WI38 (cell line): ENCODE results near the gene NUBP1.
"Not testable (repeated sequence)": the region's sequence is repeated elsewhere in the genome, so short reads cannot be mapped to it uniquely, and the experiment has no call there.

ENCODE experiments used
- H3K4me3 ChIP-seq: 2 replicates; pipeline ENCODE4 v1.5.1; 2011; ENCODE audit warnings: low read depth, mild to moderate bottlenecking, control low read depth, low read length
- TF ChIP-seq, protein P1 (sequence below): IDR thresholded peaks from 2 replicates; pipeline ENCODE4 v1.5.1; 2012; ENCODE audit warnings: low read depth, mild to moderate bottlenecking, control low read depth, low read length

Gene NUBP1

DNA sequence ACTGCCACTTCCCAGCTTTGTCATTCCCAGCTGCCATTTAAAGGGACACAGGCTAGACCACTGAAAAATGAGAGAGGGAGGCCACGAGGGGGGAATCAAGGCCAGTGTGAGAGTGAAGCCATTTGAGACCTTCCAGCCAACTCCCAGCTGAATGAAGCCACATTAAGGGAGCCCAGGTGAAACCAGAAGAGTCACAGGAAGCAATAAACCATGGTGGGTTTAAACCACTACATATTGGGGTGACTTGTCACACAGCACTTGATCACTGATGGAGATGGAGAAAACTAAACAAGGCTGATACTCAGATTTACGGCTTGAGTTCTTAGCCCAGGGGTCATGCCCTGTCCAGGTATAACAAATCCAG, 2.8 kb upstream of the NUBP1 start:
- no peak overlapping the region for H3K4me3 ChIP-seq
- TF ChIP-seq, protein P1, sequence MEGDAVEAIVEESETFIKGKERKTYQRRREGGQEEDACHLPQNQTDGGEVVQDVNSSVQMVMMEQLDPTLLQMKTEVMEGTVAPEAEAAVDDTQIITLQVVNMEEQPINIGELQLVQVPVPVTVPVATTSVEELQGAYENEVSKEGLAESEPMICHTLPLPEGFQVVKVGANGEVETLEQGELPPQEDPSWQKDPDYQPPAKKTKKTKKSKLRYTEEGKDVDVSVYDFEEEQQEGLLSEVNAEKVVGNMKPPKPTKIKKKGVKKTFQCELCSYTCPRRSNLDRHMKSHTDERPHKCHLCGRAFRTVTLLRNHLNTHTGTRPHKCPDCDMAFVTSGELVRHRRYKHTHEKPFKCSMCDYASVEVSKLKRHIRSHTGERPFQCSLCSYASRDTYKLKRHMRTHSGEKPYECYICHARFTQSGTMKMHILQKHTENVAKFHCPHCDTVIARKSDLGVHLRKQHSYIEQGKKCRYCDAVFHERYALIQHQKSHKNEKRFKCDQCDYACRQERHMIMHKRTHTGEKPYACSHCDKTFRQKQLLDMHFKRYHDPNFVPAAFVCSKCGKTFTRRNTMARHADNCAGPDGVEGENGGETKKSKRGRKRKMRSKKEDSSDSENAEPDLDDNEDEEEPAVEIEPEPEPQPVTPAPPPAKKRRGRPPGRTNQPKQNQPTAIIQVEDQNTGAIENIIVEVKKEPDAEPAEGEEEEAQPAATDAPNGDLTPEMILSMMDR = no peak

DNA sequence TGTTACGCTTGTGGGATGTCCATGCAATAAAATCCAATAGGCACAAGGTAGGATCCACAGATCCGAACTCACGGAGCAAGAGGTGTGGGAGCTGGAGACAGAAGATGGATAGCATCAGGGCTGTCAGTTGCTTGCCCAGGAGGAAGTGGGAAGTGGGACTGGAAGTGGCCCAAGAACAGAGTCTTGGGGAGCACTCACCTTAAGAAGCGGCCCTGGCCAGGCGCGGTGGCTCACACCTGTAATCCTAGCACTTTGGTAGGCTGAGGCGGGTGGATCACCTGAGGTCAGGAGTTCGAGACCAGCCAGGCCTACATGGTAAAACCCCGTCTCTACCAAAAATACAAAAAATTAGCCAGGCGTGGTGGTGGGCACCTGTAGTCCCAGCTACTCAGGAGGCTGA, 2.4 kb upstream of the NUBP1 start:
- H3K4me3 ChIP-seq = not testable (repeated sequence)

DNA sequence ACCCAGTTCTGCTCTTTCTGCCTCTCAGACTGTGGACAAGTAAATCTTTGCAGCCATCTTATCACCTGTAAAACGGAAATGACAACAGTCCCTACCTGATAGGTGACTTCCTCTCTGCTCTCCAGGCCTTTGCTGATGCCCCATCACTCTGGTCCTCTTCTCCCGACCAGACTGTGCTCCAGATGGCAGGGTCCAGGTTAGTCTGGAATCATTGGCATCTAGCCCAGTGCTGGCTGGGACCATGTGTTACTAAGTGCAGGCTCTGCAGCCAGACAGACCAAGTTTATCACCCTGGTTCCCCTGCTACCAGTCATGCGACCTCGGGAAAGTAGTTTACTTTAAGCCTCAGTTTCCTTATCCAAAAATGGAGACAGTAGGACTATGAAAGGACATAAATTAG, 1.8 kb upstream of the NUBP1 start:
- TF ChIP-seq, protein P1 = no peak
- H3K4me3 ChIP-seq = no peak overlapping the region

DNA sequence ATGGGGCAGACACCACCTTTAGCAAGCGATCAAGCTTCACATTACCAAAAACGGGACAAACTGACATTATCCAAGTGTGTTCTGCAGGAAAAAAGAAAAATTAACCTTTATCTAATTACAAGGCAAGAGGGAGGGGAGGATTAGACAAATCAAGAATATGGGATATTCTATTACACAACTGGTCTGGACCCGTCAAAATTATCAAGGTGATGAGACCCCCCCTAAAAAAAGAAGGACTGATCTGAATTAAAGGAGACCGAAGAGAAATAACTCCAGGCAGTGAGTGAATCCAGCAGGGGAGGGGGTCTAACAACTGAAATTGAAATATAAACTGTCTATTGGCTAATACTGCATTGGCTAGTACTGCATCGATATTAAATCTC, 424 bp upstream of the NUBP1 start:
- TF ChIP-seq, protein P1 = no peak

DNA sequence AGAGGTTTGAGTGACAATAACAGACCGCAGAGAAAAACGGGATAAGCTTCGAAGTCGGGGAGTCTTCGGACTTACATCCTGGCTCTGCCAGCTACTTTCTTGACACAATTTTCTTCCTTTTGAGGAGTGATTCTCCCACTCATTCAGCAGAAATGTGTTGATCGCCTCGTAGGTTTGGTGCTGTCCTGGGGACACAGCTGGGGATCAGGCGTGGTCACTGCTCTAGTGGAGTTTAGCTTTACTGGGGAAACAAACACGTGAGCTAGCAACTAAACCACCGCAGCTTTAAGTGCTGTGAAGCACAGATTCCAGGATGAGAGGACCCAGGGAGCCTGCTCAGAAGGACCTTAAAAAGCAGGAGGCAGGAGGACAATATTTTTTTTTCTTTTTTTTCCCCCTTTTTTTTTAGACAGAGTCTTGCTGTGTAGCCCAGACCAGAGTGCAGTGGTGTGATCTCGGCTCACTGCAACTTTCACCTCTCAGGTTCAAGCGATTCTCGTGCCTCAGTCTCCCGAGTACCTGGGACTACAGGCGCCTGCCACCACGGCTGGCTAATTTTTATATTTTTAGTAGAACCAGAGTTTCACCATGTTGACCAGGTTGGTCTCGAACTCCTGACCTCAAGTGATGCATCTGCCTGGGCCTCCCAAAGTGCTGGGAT, 858 bp downstream of the NUBP1 start:
- peak overlapping the region; percentile 70 for H3K4me3 ChIP-seq
- TF ChIP-seq, protein P1 = no peak

More for the DNA sequence above, 424 bp upstream of the NUBP1 start:
- H3K4me3 ChIP-seq = peak overlapping the region; percentile 70

DNA sequence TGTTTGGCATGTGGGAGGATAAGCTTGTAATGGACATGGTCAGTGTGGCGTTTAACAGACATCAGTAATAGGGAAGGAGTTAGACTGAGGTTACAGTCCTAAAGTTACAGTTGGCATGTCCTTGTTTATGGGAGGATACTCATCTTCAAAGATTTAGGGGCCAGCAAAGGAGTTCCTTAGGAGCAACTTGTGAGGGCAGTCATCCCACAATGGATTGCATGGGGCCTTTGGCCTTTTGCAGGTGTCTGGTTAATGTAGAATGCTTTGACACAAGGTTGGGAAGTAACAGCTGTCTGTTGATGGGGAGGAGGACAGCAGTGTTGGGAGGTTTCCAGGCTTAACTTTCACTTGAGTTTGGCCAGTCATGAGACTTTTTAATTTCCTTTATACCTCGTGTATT, 2.2 kb downstream of the NUBP1 start:
- no peak overlapping the region for H3K4me3 ChIP-seq
- TF ChIP-seq, protein P1 = no peak

DNA sequence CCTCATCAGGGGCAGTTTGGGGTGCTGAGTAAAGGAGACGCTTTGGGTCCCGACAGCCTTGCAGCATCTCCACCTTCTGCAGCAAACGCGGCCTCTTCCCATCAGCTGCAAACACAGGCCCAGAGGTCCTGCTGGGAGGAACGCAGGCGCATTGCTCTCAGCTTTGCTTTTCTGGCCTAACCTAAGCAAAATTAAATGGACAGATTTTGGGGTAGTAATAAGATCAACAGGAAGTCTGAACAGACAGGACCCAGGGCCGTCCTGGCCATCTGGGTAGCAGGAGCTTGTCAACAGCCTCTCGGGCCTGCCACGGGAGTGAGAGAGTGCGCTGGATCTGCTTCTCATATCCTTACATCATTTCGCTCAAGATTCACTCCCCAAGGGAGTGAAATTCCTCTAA, 7.2 kb downstream of the NUBP1 start:
- no peak overlapping the region for H3K4me3 ChIP-seq
- TF ChIP-seq, protein P1 = no peak

DNA sequence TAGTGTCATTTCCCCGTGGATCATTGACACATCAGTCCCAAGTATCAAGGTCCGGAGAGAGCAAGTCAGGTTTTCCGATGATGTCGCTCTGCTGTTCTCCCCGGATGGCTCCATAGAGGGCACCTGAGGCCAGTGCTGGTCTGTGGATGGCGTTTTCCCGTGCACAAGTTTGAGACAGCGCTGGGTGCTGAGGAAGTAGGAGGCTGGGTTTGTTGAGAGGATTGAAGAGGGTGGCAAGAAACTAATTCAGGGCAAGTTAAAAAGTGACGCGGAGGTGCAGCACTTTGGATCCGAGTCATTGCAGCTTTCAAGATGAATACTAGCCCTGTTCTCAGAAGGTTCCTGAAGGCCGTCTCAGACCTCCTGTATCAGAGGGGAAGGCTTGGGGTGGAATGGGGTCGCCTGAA, 7.7 kb downstream of the NUBP1 start:
- H3K4me3 ChIP-seq = no peak overlapping the region
- TF ChIP-seq, protein P1 = no peak
